ENCODE measurements around the gene SLC5A6. TPM values are rescaled to one million over a fixed set of nuclear protein-coding genes. Genes with fewer than 3 reads are reported as not detected.
A peak's percentile ranks its signal among the peaks of the same experiment; 100 is the strongest.

SLC5A6 gene
- total RNA-seq, 1 experiment from 2014 or later = 122 TPM

DNA sequence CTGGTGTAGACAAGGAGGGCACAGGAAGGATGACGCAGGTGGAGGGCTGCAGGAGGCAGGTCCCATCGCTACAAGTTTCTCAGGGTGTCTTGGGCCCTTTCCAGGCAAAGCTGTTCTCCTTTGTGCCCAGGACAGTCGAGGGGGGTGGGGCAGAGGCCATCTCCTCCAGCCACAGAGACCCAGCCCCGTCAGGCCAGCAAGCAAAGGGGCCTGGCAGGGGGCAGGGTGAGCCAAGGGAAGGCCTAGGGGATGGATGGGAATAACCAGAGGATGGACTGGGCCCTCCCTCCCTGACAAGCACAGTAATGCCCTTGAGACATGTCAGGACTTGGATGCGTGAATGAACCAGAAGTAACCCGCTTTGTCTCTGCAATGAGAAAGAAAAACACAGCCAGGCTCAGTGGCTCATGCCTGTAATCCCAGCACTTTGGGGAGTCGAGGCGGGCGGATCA, 57.0 kb downstream of the SLC5A6 start:
- Histone ChIP-seq H4K91ac (ENCODE audit: insufficient read length, low read depth, low read length) (no peak overlapping the region), H3K79me2 (ENCODE audit: insufficient read depth, low read length) (no peaks in the 10 kb centered on the region), H3K27ac (ENCODE audit: insufficient read length, low read depth, low read length) (no peak overlapping the region), H3K56ac (ENCODE audit: insufficient read length, low read depth, low read length) (no peak overlapping the region), H2BK15ac (ENCODE audit: low read depth, low read length) (no peak overlapping the region), H4K8ac (replicated peaks; ENCODE audit: insufficient read length, low read depth, low read length) (no peak overlapping the region), H2AK5ac (ENCODE audit: insufficient read length, low read length) (no peak overlapping the region), H3T11ph (ENCODE audit: low read length) (no peak overlapping the region), H3K14ac (ENCODE audit: insufficient read depth, low read length) (no peak overlapping the region; the same call in 1 of the 2 replicates), H2BK20ac (ENCODE audit: low read depth, low read length, poor library complexity, severe bottlenecking) (no peak overlapping the region), H2BK120ac (ENCODE audit: low read depth, low read length, poor library complexity, severe bottlenecking) (no peak overlapping the region), H3K18ac (ENCODE audit: insufficient read length, low read depth, low read length) (no peak overlapping the region), H3K9ac (ENCODE audit: extremely low read depth, insufficient read length, low read length) (no peak overlapping the region), H3K79me1 (ENCODE audit: insufficient read depth, low read depth, low read length, poor library complexity, severe bottlenecking) (no peaks in the 10 kb centered on the region), H3K9me3 (ENCODE audit: control insufficient read depth, low read depth, low read length) (no peaks in the 10 kb centered on the region), H3K4ac (ENCODE audit: low read depth, low read length) (no peak overlapping the region), H3K23ac (ENCODE audit: insufficient read length, low read depth, low read length) (no peak overlapping the region), H3K4me2 (ENCODE audit: insufficient read depth, insufficient read length, low read length) (no peak overlapping the region), H2BK12ac (ENCODE audit: insufficient read length, low read depth, low read length) (no peak overlapping the region), H3K27me3 (ENCODE audit: insufficient read depth, low read length) (no peaks in the 10 kb centered on the region), H3K4me1 (ENCODE audit: insufficient read depth, low read length) (no peaks in the 10 kb centered on the region), H4K20me1 (ENCODE audit: control insufficient read depth, insufficient read depth, insufficient read length) (no peaks in the 10 kb centered on the region), H2BK5ac (ENCODE audit: insufficient read length, low read length) (no peak overlapping the region), H4K5ac (ENCODE audit: insufficient read length, low read depth, low read length) (no peak overlapping the region), H2AFZ (ENCODE audit: low read length) (no peak overlapping the region), H3K23me2 (ENCODE audit: insufficient read length, low read depth, low read length, poor library complexity, severe bottlenecking) (no peaks in the 10 kb centered on the region)
- DNase-seq = no peak
- peak overlapping the region in 1 of 3 experiments; percentile 74; a peak in 1 of 7 replicates for H3K27ac Mint-ChIP-seq
- no CpG with 5 or more reads among the region's 9 CpGs for WGBS (ENCODE audit: extremely low coverage, insufficient read length, low lambda C conversion rate)
- no peak overlapping the region for H3K4me3 Mint-ChIP-seq
- TF ChIP-seq CTCF (conservative IDR thresholded peaks at IDR 0.05) = no peak
- peaks cover 2% of the 10 kb centered on the region; the same call in 1 of the 2 replicates for H3K27me3 Mint-ChIP-seq (ENCODE audit: low read depth)
- H3K36me3 Mint-ChIP-seq (ENCODE audit: insufficient read depth in 1 of 3, low read depth in 3 of 3) = no peaks in the 10 kb centered on the region
- H3K9me3 Mint-ChIP-seq = peaks cover 0 to 2% of the 10 kb centered on the region in 2 experiments; a peak in 2 of 5 replicates
- peaks cover 4 to 12% of the 10 kb centered on the region in 2 experiments for H3K4me1 Mint-ChIP-seq
